ENCODE measurements around the gene ZNF491. TPM values are rescaled to one million over a fixed set of nuclear protein-coding genes. Genes with fewer than 3 reads are reported as not detected.

ZNF491 gene
- total RNA-seq, 1 experiment from 2014 or later, result 0.98 TPM

GRCh38 chr19:11784356-11784755 is 14.0 kb upstream of the ZNF491 start:
- CTCF ChIA-PET, result no interaction called here
- POLR2A ChIA-PET, result no interaction called here
- no peaks in the 10 kb centered on the region for H3K36me3 ChIP-seq (ENCODE audit: control insufficient read depth, insufficient read depth, low read length)
- in situ Hi-C loops (cut with HindIII; ENCODE audit: low pct_unique_long_range_greater_than_20kb, low sequenced_read_pairs), result no loop called here
- TF ChIP-seq, protein P1, sequence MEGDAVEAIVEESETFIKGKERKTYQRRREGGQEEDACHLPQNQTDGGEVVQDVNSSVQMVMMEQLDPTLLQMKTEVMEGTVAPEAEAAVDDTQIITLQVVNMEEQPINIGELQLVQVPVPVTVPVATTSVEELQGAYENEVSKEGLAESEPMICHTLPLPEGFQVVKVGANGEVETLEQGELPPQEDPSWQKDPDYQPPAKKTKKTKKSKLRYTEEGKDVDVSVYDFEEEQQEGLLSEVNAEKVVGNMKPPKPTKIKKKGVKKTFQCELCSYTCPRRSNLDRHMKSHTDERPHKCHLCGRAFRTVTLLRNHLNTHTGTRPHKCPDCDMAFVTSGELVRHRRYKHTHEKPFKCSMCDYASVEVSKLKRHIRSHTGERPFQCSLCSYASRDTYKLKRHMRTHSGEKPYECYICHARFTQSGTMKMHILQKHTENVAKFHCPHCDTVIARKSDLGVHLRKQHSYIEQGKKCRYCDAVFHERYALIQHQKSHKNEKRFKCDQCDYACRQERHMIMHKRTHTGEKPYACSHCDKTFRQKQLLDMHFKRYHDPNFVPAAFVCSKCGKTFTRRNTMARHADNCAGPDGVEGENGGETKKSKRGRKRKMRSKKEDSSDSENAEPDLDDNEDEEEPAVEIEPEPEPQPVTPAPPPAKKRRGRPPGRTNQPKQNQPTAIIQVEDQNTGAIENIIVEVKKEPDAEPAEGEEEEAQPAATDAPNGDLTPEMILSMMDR (IDR thresholded peaks at IDR 0.05), result no peak
- no peak for TF ChIP-seq POLR2AphosphoS5 (IDR thresholded peaks at IDR 0.05; ENCODE audit: low read depth, low read length)
- no peak for TF ChIP-seq SIN3A (IDR thresholded peaks at IDR 0.05; ENCODE audit: borderline replicate concordance, insufficient read depth, low read depth, low read length)
- intact Hi-C loops (cut with micrococcal nuclease; ENCODE audit: unreplicated experiment), result no loop called here
- DNase-seq (ENCODE audit: low read depth, low spot score) (no peak), ATAC-seq (no peak)
- H3K4me3 ChIP-seq (ENCODE audit: low read depth in 2 of 2, low read length in 2 of 2), result no peak overlapping the region
- H3K4me1 ChIP-seq (ENCODE audit: control insufficient read depth, insufficient read depth, low read length), result no peaks in the 10 kb centered on the region
- H3K27me3 ChIP-seq (ENCODE audit: control insufficient read depth, insufficient read depth, low read length), result no peaks in the 10 kb centered on the region
- BruUV-seq (replicated peaks), result no TSS peak
- H3K9me3 ChIP-seq (ENCODE audit: control insufficient read depth, insufficient read depth, low read depth, low read length), result peaks cover 50% of the 10 kb centered on the region
- no peak overlapping the region for H3K27ac ChIP-seq (ENCODE audit: low read length)

- intact Hi-C loops (cut with micrococcal nuclease; ENCODE audit: unreplicated experiment) (no loop called here), in situ Hi-C loops (cut with HindIII; ENCODE audit: low pct_unique_long_range_greater_than_20kb, low sequenced_read_pairs) (no loop called here)
- Histone ChIP-seq H3K27ac (ENCODE audit: low read length) (no peak overlapping the region), H3K4me1 (ENCODE audit: control insufficient read depth, insufficient read depth, low read length) (no peaks in the 10 kb centered on the region), H3K9me3 (ENCODE audit: control insufficient read depth, insufficient read depth, low read depth, low read length) (peaks cover 24% of the 10 kb centered on the region), H3K4me3 (ENCODE audit: low read depth in 2 of 2, low read length in 2 of 2) (no peak overlapping the region), H3K36me3 (ENCODE audit: control insufficient read depth, insufficient read depth, low read length) (no peaks in the 10 kb centered on the region), H3K27me3 (ENCODE audit: control insufficient read depth, insufficient read depth, low read length) (no peaks in the 10 kb centered on the region)
- no peak for TF ChIP-seq TCF7L2 (IDR thresholded peaks at IDR 0.05; ENCODE audit: low read depth, low read length)
- no peak for TF ChIP-seq POLR2AphosphoS5 (IDR thresholded peaks at IDR 0.05; ENCODE audit: low read depth, low read length)
- TF ChIP-seq SIN3A (IDR thresholded peaks at IDR 0.05; ENCODE audit: borderline replicate concordance, insufficient read depth, low read depth, low read length), result no peak
- no peak for TF ChIP-seq REST (IDR thresholded peaks at IDR 0.05; ENCODE audit: insufficient read depth in 1 of 2, low read depth in 2 of 2, low read length in 1 of 2)
- TF ChIP-seq, protein P1 (IDR thresholded peaks at IDR 0.05), result no peak
- no TSS peak for BruUV-seq (replicated peaks)
- CTCF ChIA-PET, result no interaction called here
- ATAC-seq (no peak), DNase-seq (ENCODE audit: low read depth, low spot score) (no peak)
- POLR2A ChIA-PET, result no interaction called here
These were observed 10.8 kb upstream of the ZNF491 start for GRCh38 chr19:11787536-11787935.
